ENCODE results near the gene LRRN3. TPM values are rescaled to one million over a fixed set of nuclear protein-coding genes. Genes with fewer than 3 reads are reported as not detected.

LRRN3 gene
- total RNA-seq, 5 donors from 2014 or later (not counting 1 experiment from before 2014, with no cell fraction given), result 18.5 to 106 (median 52.3) TPM

- no peaks in the 10 kb centered on the region for H3K9me3 Mint-ChIP-seq
- Histone ChIP-seq H3K36me3 (ENCODE audit: control insufficient read depth in 2 of 2, extremely low read depth in 1 of 2, insufficient read depth in 1 of 2, low read length in 1 of 2) (no peaks in the 10 kb centered on the region), H3K9me3 (no peaks in the 10 kb centered on the region), H3K4me3 (ENCODE audit: control insufficient read depth in 1 of 2, extremely low read depth in 1 of 2, low read length in 1 of 2) (no peak overlapping the region), H3K27ac (ENCODE audit: low read length) (no peak overlapping the region), H3K4me1 (ENCODE audit: control insufficient read depth in 1 of 2, extremely low read depth in 1 of 2, insufficient read depth in 2 of 2, low read length in 2 of 2) (peaks cover 3 to 8% of the 10 kb centered on the region in 2 experiments), H3K27me3 (replicated peaks in 1 of 2; ENCODE audit: control insufficient read depth in 2 of 2, extremely low read depth in 1 of 2, insufficient read depth in 2 of 2, low read length in 1 of 2) (no peaks in the 10 kb centered on the region)
- no peak overlapping the region for H3K27ac Mint-ChIP-seq
- ChIA-PET POLR2A (interaction anchor here in 1 of 2 donors (0.5 kb wide), 1 partner anchor 56 kb away, joined by 3 read pairs; no protein-coding TSS in a partner anchor), CTCF (no interaction called here)
- DNase-seq (no peak), ATAC-seq (replicated peaks in 1 of 4) (no peak)
- H3K27me3 Mint-ChIP-seq, result no peaks in the 10 kb centered on the region
- no peak overlapping the region for H3K4me3 Mint-ChIP-seq
- peaks cover 8 to 18% (median 17%) of the 10 kb centered on the region in 3 donors for H3K4me1 Mint-ChIP-seq
- no CpG with 5 or more reads among the region's 7 CpGs for WGBS (ENCODE audit: insufficient coverage)
- H3K36me3 Mint-ChIP-seq, result no peaks in the 10 kb centered on the region
Observed at GRCh38 chr7:111049971-111050680, 40.8 kb upstream of the LRRN3 start.

- Histone ChIP-seq H3K9me3 (no peaks in the 10 kb centered on the region), H3K36me3 (ENCODE audit: control insufficient read depth in 2 of 2, extremely low read depth in 1 of 2, insufficient read depth in 1 of 2, low read length in 1 of 2) (no peaks in the 10 kb centered on the region), H3K4me1 (ENCODE audit: control insufficient read depth in 1 of 2, extremely low read depth in 1 of 2, insufficient read depth in 2 of 2, low read length in 2 of 2) (peaks cover 3 to 8% of the 10 kb centered on the region in 2 experiments), H3K4me3 (ENCODE audit: control insufficient read depth in 1 of 2, extremely low read depth in 1 of 2, low read length in 1 of 2) (no peak overlapping the region), H3K27ac (ENCODE audit: low read length) (no peak overlapping the region), H3K27me3 (replicated peaks in 1 of 2; ENCODE audit: control insufficient read depth in 2 of 2, extremely low read depth in 1 of 2, insufficient read depth in 2 of 2, low read length in 1 of 2) (no peaks in the 10 kb centered on the region)
- Mint-ChIP-seq H3K9me3 (no peaks in the 10 kb centered on the region), H3K4me3 (no peak overlapping the region), H3K27me3 (no peaks in the 10 kb centered on the region), H3K4me1 (peaks cover 10 to 23% (median 20%) of the 10 kb centered on the region in 3 donors), H3K27ac (no peak overlapping the region), H3K36me3 (no peaks in the 10 kb centered on the region)
- ChIA-PET CTCF (interaction anchor here in 1 of 2 donors (0.6 kb wide), 1 partner anchor 52 kb away, joined by 4 read pairs; no protein-coding TSS in a partner anchor), POLR2A (no interaction called here)
- ATAC-seq (replicated peaks in 1 of 4) (no peak), DNase-seq (no peak)
- WGBS (ENCODE audit: insufficient coverage), result no CpG with 5 or more reads among the region's 2 CpGs
Observed at GRCh38 chr7:111050875-111051416, 40.0 kb upstream of the LRRN3 start.

GRCh38 chr7:111051832-111052231 is 39.1 kb upstream of the LRRN3 start:
- H3K4me1 ChIP-seq (ENCODE audit: control insufficient read depth in 1 of 2, extremely low read depth in 1 of 2, insufficient read depth in 2 of 2, low read length in 2 of 2), result peaks cover 3 to 13% of the 10 kb centered on the region in 2 experiments
- WGBS (ENCODE audit: insufficient coverage), result no CpG with 5 or more reads among the region's 1 CpG
- POLR2A ChIA-PET, result no interaction called here
- CTCF ChIA-PET, result no interaction called here
- no peaks in the 10 kb centered on the region for H3K36me3 ChIP-seq (ENCODE audit: control insufficient read depth in 2 of 2, extremely low read depth in 1 of 2, insufficient read depth in 1 of 2, low read length in 1 of 2)
- DNase-seq, result no peak
- Mint-ChIP-seq H3K9me3 (no peaks in the 10 kb centered on the region), H3K4me1 (peaks cover 10 to 23% (median 19%) of the 10 kb centered on the region in 3 donors), H3K27ac (no peak overlapping the region), H3K36me3 (no peaks in the 10 kb centered on the region), H3K27me3 (no peaks in the 10 kb centered on the region), H3K4me3 (no peak overlapping the region)
- no peak overlapping the region for H3K4me3 ChIP-seq (ENCODE audit: control insufficient read depth in 1 of 2, extremely low read depth in 1 of 2, low read length in 1 of 2)
- ATAC-seq (replicated peaks in 1 of 4), result no peak
- H3K27ac ChIP-seq (ENCODE audit: low read length), result no peak overlapping the region
- H3K9me3 ChIP-seq, result no peaks in the 10 kb centered on the region
- H3K27me3 ChIP-seq (replicated peaks in 1 of 2; ENCODE audit: control insufficient read depth in 2 of 2, extremely low read depth in 1 of 2, insufficient read depth in 2 of 2, low read length in 1 of 2), result no peaks in the 10 kb centered on the region

GRCh38 chr7:111053035-111053434 is 37.9 kb upstream of the LRRN3 start:
- Mint-ChIP-seq H3K27me3 (no peaks in the 10 kb centered on the region), H3K4me3 (no peak overlapping the region), H3K27ac (no peak overlapping the region), H3K9me3 (no peaks in the 10 kb centered on the region), H3K4me1 (peaks cover 15 to 27% (median 24%) of the 10 kb centered on the region in 3 donors), H3K36me3 (no peaks in the 10 kb centered on the region)
- H3K36me3 ChIP-seq (ENCODE audit: control insufficient read depth in 2 of 2, extremely low read depth in 1 of 2, insufficient read depth in 1 of 2, low read length in 1 of 2), result no peaks in the 10 kb centered on the region
- CTCF ChIA-PET, result interaction anchor here in 1 of 2 donors (0.6 kb wide), 1 partner anchor 39 kb away, joined by 3 read pairs; no protein-coding TSS in a partner anchor
- H3K27ac ChIP-seq (ENCODE audit: low read length), result no peak overlapping the region
- WGBS (ENCODE audit: insufficient coverage), result 78% methylated on average over 1 of the region's 2 CpGs
- no peak for ATAC-seq (replicated peaks in 1 of 4)
- peaks cover 3 to 22% of the 10 kb centered on the region in 2 experiments for H3K4me1 ChIP-seq (ENCODE audit: control insufficient read depth in 1 of 2, extremely low read depth in 1 of 2, insufficient read depth in 2 of 2, low read length in 2 of 2)
- POLR2A ChIA-PET, result interaction anchor here in 1 of 2 donors (1.2 kb wide), 1 partner anchor 10 kb away, joined by 3 read pairs; no protein-coding TSS in a partner anchor
- no peak overlapping the region for H3K4me3 ChIP-seq (ENCODE audit: control insufficient read depth in 1 of 2, extremely low read depth in 1 of 2, low read length in 1 of 2)
- no peaks in the 10 kb centered on the region for H3K27me3 ChIP-seq (replicated peaks in 1 of 2; ENCODE audit: control insufficient read depth in 2 of 2, extremely low read depth in 1 of 2, insufficient read depth in 2 of 2, low read length in 1 of 2)
- no peak for DNase-seq
- no peaks in the 10 kb centered on the region for H3K9me3 ChIP-seq

- Mint-ChIP-seq H3K9me3 (no peaks in the 10 kb centered on the region), H3K4me3 (no peak overlapping the region), H3K36me3 (no peaks in the 10 kb centered on the region), H3K27me3 (no peaks in the 10 kb centered on the region), H3K27ac (no peak overlapping the region), H3K4me1 (peaks cover 18 to 45% (median 28%) of the 10 kb centered on the region in 3 donors)
- POLR2A ChIA-PET, result interaction anchor here (0.5 to 0.6 kb wide), 2 partner anchors 18 kb away, joined by 4 to 5 read pairs; no protein-coding TSS in a partner anchor
- Histone ChIP-seq H3K27me3 (replicated peaks in 1 of 2; ENCODE audit: control insufficient read depth in 2 of 2, extremely low read depth in 1 of 2, insufficient read depth in 2 of 2, low read length in 1 of 2) (no peaks in the 10 kb centered on the region), H3K4me1 (ENCODE audit: control insufficient read depth in 1 of 2, extremely low read depth in 1 of 2, insufficient read depth in 2 of 2, low read length in 2 of 2) (peaks cover 3 to 29% of the 10 kb centered on the region in 2 experiments), H3K9me3 (no peaks in the 10 kb centered on the region), H3K27ac (ENCODE audit: low read length) (no peak overlapping the region), H3K4me3 (ENCODE audit: control insufficient read depth in 1 of 2, extremely low read depth in 1 of 2, low read length in 1 of 2) (no peak overlapping the region), H3K36me3 (ENCODE audit: control insufficient read depth in 2 of 2, extremely low read depth in 1 of 2, insufficient read depth in 1 of 2, low read length in 1 of 2) (no peaks in the 10 kb centered on the region)
- CTCF ChIA-PET, result no interaction called here
- ATAC-seq (replicated peaks in 1 of 4), result no peak
- WGBS (ENCODE audit: insufficient coverage), result no CpG with 5 or more reads among the region's 2 CpGs
- no peak for DNase-seq
Observed at GRCh38 chr7:111056371-111056770, 34.6 kb upstream of the LRRN3 start.

- DNase-seq (no peak), ATAC-seq (replicated peaks in 1 of 4) (no peak)
- WGBS (ENCODE audit: insufficient coverage), result 90% methylated on average over 2 of the region's 4 CpGs
- Mint-ChIP-seq H3K27ac (no peak overlapping the region), H3K9me3 (peaks cover 0 to 4% (median 4%) of the 10 kb centered on the region in 3 donors), H3K27me3 (no peaks in the 10 kb centered on the region), H3K4me3 (no peak overlapping the region), H3K36me3 (peaks cover 4% of the 10 kb centered on the region), H3K4me1 (peaks cover 18 to 51% (median 26%) of the 10 kb centered on the region in 3 donors)
- Histone ChIP-seq H3K36me3 (ENCODE audit: control insufficient read depth in 2 of 2, extremely low read depth in 1 of 2, insufficient read depth in 1 of 2, low read length in 1 of 2) (no peaks in the 10 kb centered on the region), H3K9me3 (no peaks in the 10 kb centered on the region), H3K27ac (ENCODE audit: low read length) (no peak overlapping the region), H3K27me3 (replicated peaks in 1 of 2; ENCODE audit: control insufficient read depth in 2 of 2, extremely low read depth in 1 of 2, insufficient read depth in 2 of 2, low read length in 1 of 2) (no peaks in the 10 kb centered on the region), H3K4me3 (ENCODE audit: control insufficient read depth in 1 of 2, extremely low read depth in 1 of 2, low read length in 1 of 2) (no peak overlapping the region), H3K4me1 (ENCODE audit: control insufficient read depth in 1 of 2, extremely low read depth in 1 of 2, insufficient read depth in 2 of 2, low read length in 2 of 2) (peaks cover 3 to 29% of the 10 kb centered on the region in 2 experiments)
- POLR2A ChIA-PET, result no interaction called here
- CTCF ChIA-PET, result no interaction called here
Observed at GRCh38 chr7:111057066-111057465, 33.9 kb upstream of the LRRN3 start.
